ENCODE results near the gene TAF4.

Gene TAF4

GRCh38 chr20:61965606-61966491 is 99.8 kb downstream of the TAF4 start:
- intact Hi-C loops (cut with DNase I): no loop called here
- DNase-seq: peak in 2 of 42 donors; percentile 2 to 27

- intact Hi-C loops (cut with DNase I): no loop called here
- peak in 3 of 42 donors; percentile 1 to 32 (median 11) for DNase-seq
These were observed 100.7 kb downstream of the TAF4 start for GRCh38 chr20:61964675-61965605.

- intact Hi-C loops (cut with DNase I): no loop called here
These were observed 101.6 kb downstream of the TAF4 start for GRCh38 chr20:61963885-61964674.

GRCh38 chr20:61963149-61963548 is 102.5 kb downstream of the TAF4 start:
- peak in 2 of 42 donors; percentile 2 to 28 for DNase-seq
- intact Hi-C loops (cut with DNase I): no loop called here

More at GRCh38 chr20:61963885-61964674, 101.6 kb downstream of the TAF4 start:
- DNase-seq: peak in 1 of 42 donors; percentile 20

GRCh38 chr20:61960836-61961235 is 104.8 kb downstream of the TAF4 start:
- DNase-seq: peak in 9 of 42 donors; percentile 0 to 21 (median 7)
- intact Hi-C loops (cut with DNase I): no loop called here

- intact Hi-C loops (cut with DNase I): no loop called here
- peak in 9 of 42 donors; percentile 0 to 29 (median 9) for DNase-seq
These were observed 106.6 kb downstream of the TAF4 start for GRCh38 chr20:61958773-61959700.

- DNase-seq: peak in 9 of 42 donors; percentile 0 to 32 (median 4)
- intact Hi-C loops (cut with DNase I): no loop called here
These were observed 107.5 kb downstream of the TAF4 start for GRCh38 chr20:61957961-61958715.

- intact Hi-C loops (cut with DNase I): no loop called here
- peak in 4 of 42 donors; percentile 1 to 4 (median 2) for DNase-seq
These were observed 109.0 kb downstream of the TAF4 start for GRCh38 chr20:61956396-61957342.

- intact Hi-C loops (cut with DNase I): no loop called here
- no peak for DNase-seq
These were observed 109.8 kb downstream of the TAF4 start for GRCh38 chr20:61955668-61956395.

GRCh38 chr20:61954276-61955021 is 111.2 kb downstream of the TAF4 start:
- DNase-seq: peak in 14 of 42 donors; percentile 3 to 37 (median 10)
- intact Hi-C loops (cut with DNase I): no loop called here

- intact Hi-C loops (cut with DNase I): no loop called here
- peak in 14 of 42 donors; percentile 2 to 24 (median 4) for DNase-seq
These were observed 112.4 kb downstream of the TAF4 start for GRCh38 chr20:61953037-61954021.

GRCh38 chr20:61951695-61952533 is 113.8 kb downstream of the TAF4 start:
- intact Hi-C loops (cut with DNase I): no loop called here
- DNase-seq: peak in 17 of 42 donors; percentile 1 to 33 (median 6)

Data from head of caudate nucleus (tissue), 42 donors.